Measurements from ENCODE around the gene FGD2. TPM values are rescaled to one million over a fixed set of nuclear protein-coding genes. Genes with fewer than 3 reads are reported as not detected.
A peak's percentile ranks its signal among the peaks of the same experiment; 100 is the strongest.

FGD2 gene
- total and polyA plus RNA-seq, 2 experiments from 2014 or later = 0.13 to 0.14 TPM

DNA sequence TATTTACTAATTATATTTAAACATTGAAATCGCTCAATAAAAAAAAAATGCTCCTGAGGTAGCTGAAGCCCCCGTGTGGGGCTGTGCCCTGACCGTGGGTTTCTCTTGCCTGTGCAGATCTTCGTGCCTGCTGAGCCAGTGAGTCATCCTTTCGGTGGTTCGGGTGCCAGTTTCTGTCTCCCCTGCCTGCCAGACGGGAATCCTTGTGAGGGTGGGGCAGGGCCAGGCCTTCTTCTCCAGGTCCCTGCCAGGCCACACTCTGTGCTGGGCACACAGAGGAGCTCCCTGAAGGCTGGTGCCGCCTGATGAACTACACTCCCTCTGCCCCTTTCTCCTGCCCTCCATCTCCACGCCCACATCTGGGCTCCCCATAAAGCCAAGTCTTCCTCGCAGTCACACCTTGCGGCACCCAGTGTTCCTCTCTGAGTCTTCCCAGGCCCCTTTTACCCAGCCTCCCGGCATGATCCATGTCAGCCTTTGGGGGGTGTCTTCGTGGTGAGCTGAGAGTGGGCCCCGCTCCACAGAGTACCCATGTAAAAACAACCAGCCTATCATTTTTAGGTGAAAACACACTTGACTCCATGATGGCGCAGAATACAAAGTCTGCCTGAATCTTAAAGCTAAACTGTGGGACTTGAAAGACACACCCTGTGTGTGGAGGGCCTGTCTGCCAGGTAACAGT is 19.3 kb downstream of the FGD2 start:
- peaks cover 5% of the 10 kb centered on the region; the same call in 2 of the 3 replicates for H3K9me3 Mint-ChIP-seq
- H3K4me3 ChIP-seq = no peak overlapping the region
- no peak for DNase-seq (ENCODE audit: low spot score)
- peaks cover 5% of the 10 kb centered on the region; the same call in 2 of the 3 replicates for H3K36me3 Mint-ChIP-seq (ENCODE audit: low read depth)
- peak overlapping the region; percentile 6; the same call in 1 of the 2 replicates for H3K27ac Mint-ChIP-seq
- H3K4me2 ChIP-seq = no peak overlapping the region
- no peaks in the 10 kb centered on the region for H3K9me2 ChIP-seq (ENCODE audit: insufficient read depth)
- 0 out of 2 replicates have a peak, but pooled peaks cover 4% of the 10 kb centered on the region for H3F3A ChIP-seq (replicated peaks; ENCODE audit: low read depth)
- no peaks in the 10 kb centered on the region for H3K79me2 ChIP-seq (replicated peaks; ENCODE audit: insufficient read depth)
- H3K27ac ChIP-seq (ENCODE audit: low read depth) = no peak overlapping the region
- no peaks in the 10 kb centered on the region for H3K27me3 ChIP-seq (ENCODE audit: insufficient read depth)
- peaks cover 24% of the 10 kb centered on the region for H3K4me1 Mint-ChIP-seq
- no peaks in the 10 kb centered on the region for H3K36me3 ChIP-seq (ENCODE audit: insufficient read depth)
- H2AFZ ChIP-seq = peak overlapping the region; percentile 84
- TF ChIP-seq, protein P1, sequence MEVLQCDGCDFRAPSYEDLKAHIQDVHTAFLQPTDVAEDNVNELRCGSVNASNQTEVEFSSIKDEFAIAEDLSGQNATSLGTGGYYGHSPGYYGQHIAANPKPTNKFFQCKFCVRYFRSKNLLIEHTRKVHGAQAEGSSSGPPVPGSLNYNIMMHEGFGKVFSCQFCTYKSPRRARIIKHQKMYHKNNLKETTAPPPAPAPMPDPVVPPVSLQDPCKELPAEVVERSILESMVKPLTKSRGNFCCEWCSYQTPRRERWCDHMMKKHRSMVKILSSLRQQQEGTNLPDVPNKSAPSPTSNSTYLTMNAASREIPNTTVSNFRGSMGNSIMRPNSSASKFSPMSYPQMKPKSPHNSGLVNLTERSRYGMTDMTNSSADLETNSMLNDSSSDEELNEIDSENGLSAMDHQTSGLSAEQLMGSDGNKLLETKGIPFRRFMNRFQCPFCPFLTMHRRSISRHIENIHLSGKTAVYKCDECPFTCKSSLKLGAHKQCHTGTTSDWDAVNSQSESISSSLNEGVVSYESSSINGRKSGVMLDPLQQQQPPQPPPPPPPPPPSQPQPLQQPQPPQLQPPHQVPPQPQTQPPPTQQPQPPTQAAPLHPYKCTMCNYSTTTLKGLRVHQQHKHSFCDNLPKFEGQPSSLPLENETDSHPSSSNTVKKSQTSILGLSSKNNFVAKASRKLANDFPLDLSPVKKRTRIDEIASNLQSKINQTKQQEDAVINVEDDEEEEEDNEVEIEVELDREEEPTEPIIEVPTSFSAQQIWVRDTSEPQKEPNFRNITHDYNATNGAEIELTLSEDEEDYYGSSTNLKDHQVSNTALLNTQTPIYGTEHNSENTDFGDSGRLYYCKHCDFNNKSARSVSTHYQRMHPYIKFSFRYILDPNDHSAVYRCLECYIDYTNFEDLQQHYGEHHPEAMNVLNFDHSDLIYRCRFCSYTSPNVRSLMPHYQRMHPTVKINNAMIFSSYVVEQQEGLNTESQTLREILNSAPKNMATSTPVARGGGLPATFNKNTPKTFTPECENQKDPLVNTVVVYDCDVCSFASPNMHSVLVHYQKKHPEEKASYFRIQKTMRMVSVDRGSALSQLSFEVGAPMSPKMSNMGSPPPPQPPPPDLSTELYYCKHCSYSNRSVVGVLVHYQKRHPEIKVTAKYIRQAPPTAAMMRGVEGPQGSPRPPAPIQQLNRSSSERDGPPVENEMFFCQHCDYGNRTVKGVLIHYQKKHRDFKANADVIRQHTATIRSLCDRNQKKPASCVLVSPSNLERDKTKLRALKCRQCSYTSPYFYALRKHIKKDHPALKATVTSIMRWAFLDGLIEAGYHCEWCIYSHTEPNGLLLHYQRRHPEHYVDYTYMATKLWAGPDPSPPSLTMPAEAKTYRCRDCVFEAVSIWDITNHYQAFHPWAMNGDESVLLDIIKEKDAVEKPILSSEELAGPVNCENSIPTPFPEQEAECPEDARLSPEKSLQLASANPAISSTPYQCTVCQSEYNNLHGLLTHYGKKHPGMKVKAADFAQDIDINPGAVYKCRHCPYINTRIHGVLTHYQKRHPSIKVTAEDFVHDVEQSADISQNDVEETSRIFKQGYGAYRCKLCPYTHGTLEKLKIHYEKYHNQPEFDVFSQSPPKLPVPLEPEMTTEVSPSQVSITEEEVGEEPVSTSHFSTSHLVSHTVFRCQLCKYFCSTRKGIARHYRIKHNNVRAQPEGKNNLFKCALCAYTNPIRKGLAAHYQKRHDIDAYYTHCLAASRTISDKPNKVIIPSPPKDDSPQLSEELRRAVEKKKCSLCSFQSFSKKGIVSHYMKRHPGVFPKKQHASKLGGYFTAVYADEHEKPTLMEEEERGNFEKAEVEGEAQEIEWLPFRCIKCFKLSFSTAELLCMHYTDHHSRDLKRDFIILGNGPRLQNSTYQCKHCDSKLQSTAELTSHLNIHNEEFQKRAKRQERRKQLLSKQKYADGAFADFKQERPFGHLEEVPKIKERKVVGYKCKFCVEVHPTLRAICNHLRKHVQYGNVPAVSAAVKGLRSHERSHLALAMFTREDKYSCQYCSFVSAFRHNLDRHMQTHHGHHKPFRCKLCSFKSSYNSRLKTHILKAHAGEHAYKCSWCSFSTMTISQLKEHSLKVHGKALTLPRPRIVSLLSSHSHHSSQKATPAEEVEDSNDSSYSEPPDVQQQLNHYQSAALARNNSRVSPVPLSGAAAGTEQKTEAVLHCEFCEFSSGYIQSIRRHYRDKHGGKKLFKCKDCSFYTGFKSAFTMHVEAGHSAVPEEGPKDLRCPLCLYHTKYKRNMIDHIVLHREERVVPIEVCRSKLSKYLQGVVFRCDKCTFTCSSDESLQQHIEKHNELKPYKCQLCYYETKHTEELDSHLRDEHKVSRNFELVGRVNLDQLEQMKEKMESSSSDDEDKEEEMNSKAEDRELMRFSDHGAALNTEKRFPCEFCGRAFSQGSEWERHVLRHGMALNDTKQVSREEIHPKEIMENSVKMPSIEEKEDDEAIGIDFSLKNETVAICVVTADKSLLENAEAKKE (CRISPR knock-in tag; IDR thresholded peaks at IDR 0.05) = no peak
- no peak for TF ChIP-seq STAT1 (IDR thresholded peaks at IDR 0.05; ENCODE audit: unreplicated experiment)
- TF ChIP-seq, protein P2, sequence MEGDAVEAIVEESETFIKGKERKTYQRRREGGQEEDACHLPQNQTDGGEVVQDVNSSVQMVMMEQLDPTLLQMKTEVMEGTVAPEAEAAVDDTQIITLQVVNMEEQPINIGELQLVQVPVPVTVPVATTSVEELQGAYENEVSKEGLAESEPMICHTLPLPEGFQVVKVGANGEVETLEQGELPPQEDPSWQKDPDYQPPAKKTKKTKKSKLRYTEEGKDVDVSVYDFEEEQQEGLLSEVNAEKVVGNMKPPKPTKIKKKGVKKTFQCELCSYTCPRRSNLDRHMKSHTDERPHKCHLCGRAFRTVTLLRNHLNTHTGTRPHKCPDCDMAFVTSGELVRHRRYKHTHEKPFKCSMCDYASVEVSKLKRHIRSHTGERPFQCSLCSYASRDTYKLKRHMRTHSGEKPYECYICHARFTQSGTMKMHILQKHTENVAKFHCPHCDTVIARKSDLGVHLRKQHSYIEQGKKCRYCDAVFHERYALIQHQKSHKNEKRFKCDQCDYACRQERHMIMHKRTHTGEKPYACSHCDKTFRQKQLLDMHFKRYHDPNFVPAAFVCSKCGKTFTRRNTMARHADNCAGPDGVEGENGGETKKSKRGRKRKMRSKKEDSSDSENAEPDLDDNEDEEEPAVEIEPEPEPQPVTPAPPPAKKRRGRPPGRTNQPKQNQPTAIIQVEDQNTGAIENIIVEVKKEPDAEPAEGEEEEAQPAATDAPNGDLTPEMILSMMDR (conservative IDR thresholded peaks at IDR 0.05; ENCODE audit: low read depth in 2 of 2) = no peak
- no peak for TF ChIP-seq EZH2 (IDR thresholded peaks at IDR 0.05; ENCODE audit: low read depth, unreplicated experiment)
- TF ChIP-seq CREB1 (CRISPR knock-in tag; IDR thresholded peaks at IDR 0.05; ENCODE audit: low read depth) = no peak
- no peak for TF ChIP-seq NANOG (IDR thresholded peaks at IDR 0.05; ENCODE audit: borderline replicate concordance)
- no peak for TF ChIP-seq ZNF331 (CRISPR knock-in tag; IDR thresholded peaks at IDR 0.05; ENCODE audit: low read depth)
- TF ChIP-seq, protein P3, sequence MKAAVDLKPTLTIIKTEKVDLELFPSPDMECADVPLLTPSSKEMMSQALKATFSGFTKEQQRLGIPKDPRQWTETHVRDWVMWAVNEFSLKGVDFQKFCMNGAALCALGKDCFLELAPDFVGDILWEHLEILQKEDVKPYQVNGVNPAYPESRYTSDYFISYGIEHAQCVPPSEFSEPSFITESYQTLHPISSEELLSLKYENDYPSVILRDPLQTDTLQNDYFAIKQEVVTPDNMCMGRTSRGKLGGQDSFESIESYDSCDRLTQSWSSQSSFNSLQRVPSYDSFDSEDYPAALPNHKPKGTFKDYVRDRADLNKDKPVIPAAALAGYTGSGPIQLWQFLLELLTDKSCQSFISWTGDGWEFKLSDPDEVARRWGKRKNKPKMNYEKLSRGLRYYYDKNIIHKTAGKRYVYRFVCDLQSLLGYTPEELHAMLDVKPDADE (IDR thresholded peaks at IDR 0.05) = no peak
- TF ChIP-seq EZH2phosphoT487 (IDR thresholded peaks at IDR 0.05; ENCODE audit: unreplicated experiment) = no peak
- TF ChIP-seq POLR2AphosphoS5 (IDR thresholded peaks at IDR 0.05; ENCODE audit: low read depth) = no peak
- no peak for TF ChIP-seq ZNF114 (CRISPR knock-in tag; IDR thresholded peaks at IDR 0.05)
- peaks cover 16% of the 10 kb centered on the region for H3K27me3 Mint-ChIP-seq (ENCODE audit: insufficient read depth, low read depth, poor library complexity)
- no peak for ATAC-seq
- H4K20me1 ChIP-seq (replicated peaks; ENCODE audit: insufficient read depth) = no peaks in the 10 kb centered on the region
- no peaks in the 10 kb centered on the region; the same call in 1 of the 2 replicates for H3K4me1 ChIP-seq (ENCODE audit: insufficient read depth)
- no peak overlapping the region for H3K4me3 Mint-ChIP-seq
